NAMALWA (cell line): ENCODE data around the gene RHOBTB3.

Source experiments
- DNase-seq: peaks from one replicate; pipeline ENCODE4 v3.0.0-alpha.2; 2015; ENCODE audit warnings: low spot score

The RHOBTB3 gene

GRCh38 chr5:95713960-95714710, 17.0 kb upstream of the RHOBTB3 start:
- no peak for DNase-seq

- no peak for DNase-seq
Measured at GRCh38 chr5:95715799-95716461, 15.2 kb upstream of the RHOBTB3 start.

GRCh38 chr5:95717439-95717838, 13.7 kb upstream of the RHOBTB3 start:
- no peak for DNase-seq

GRCh38 chr5:95718203-95718602, 12.9 kb upstream of the RHOBTB3 start:
- peak; percentile 57 for DNase-seq

- DNase-seq: no peak
Measured at GRCh38 chr5:95718738-95719137, 12.4 kb upstream of the RHOBTB3 start.

GRCh38 chr5:95720094-95720786, 10.9 kb upstream of the RHOBTB3 start:
- no peak for DNase-seq

- no peak for DNase-seq
Measured at GRCh38 chr5:95721582-95722295, 9.4 kb upstream of the RHOBTB3 start.

- no peak for DNase-seq
Measured at GRCh38 chr5:95723632-95724369, 7.3 kb upstream of the RHOBTB3 start.

- DNase-seq: no peak
Measured at GRCh38 chr5:95725071-95725820, 5.9 kb upstream of the RHOBTB3 start.

- no peak for DNase-seq
Measured at GRCh38 chr5:95725937-95726810, 5.0 kb upstream of the RHOBTB3 start.

GRCh38 chr5:95726811-95727763, 4.0 kb upstream of the RHOBTB3 start:
- DNase-seq: no peak

GRCh38 chr5:95727764-95728191, 3.4 kb upstream of the RHOBTB3 start:
- no peak for DNase-seq

GRCh38 chr5:95728494-95729114, 2.5 kb upstream of the RHOBTB3 start:
- DNase-seq: no peak

- no peak for DNase-seq
Measured at GRCh38 chr5:95729115-95730010, 1.8 kb upstream of the RHOBTB3 start.

GRCh38 chr5:95730011-95730700, 980 bp upstream of the RHOBTB3 start:
- DNase-seq: no peak
